ENCODE results near the gene SAMHD1. TPM values are rescaled to one million over a fixed set of nuclear protein-coding genes. Genes with fewer than 3 reads are reported as not detected.
A peak's percentile ranks its signal among the peaks of the same experiment; 100 is the strongest.

SAMHD1 gene
- total and polyA plus RNA-seq, 2 experiments from 2014 or later = 27.0 to 29.5 TPM

- H3K27ac ChIP-seq = no peak overlapping the region
- peaks cover 22% of the 10 kb centered on the region for H3K4me1 ChIP-seq (ENCODE audit: insufficient read depth)
- H3K4me3 ChIP-seq = no peak overlapping the region
- no peaks in the 10 kb centered on the region for H3K27me3 ChIP-seq
- H3K36me3 ChIP-seq (replicated peaks; ENCODE audit: insufficient read depth, low read depth) = no peaks in the 10 kb centered on the region
- H3K9me3 ChIP-seq (ENCODE audit: low read depth) = no peaks in the 10 kb centered on the region
- H2AFZ ChIP-seq = no peak overlapping the region
- TF ChIP-seq EZH2phosphoT487 (IDR thresholded peaks at IDR 0.05; ENCODE audit: low read depth, severe bottlenecking, unreplicated experiment) = no peak
- no peak for TF ChIP-seq EZH2 (IDR thresholded peaks at IDR 0.05; ENCODE audit: borderline replicate concordance)
- TF ChIP-seq, protein P1, sequence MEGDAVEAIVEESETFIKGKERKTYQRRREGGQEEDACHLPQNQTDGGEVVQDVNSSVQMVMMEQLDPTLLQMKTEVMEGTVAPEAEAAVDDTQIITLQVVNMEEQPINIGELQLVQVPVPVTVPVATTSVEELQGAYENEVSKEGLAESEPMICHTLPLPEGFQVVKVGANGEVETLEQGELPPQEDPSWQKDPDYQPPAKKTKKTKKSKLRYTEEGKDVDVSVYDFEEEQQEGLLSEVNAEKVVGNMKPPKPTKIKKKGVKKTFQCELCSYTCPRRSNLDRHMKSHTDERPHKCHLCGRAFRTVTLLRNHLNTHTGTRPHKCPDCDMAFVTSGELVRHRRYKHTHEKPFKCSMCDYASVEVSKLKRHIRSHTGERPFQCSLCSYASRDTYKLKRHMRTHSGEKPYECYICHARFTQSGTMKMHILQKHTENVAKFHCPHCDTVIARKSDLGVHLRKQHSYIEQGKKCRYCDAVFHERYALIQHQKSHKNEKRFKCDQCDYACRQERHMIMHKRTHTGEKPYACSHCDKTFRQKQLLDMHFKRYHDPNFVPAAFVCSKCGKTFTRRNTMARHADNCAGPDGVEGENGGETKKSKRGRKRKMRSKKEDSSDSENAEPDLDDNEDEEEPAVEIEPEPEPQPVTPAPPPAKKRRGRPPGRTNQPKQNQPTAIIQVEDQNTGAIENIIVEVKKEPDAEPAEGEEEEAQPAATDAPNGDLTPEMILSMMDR (IDR thresholded peaks at IDR 0.05; ENCODE audit: poor library complexity) = no peak
- DNase-seq (ENCODE audit: low spot score) = no peak
- peaks cover 20% of the 10 kb centered on the region for H4K20me1 ChIP-seq (ENCODE audit: insufficient read depth, poor library complexity, severe bottlenecking)
- peaks cover 25% of the 10 kb centered on the region for H3K79me2 ChIP-seq
- peak overlapping the region; percentile 91 for H3K4me2 ChIP-seq
- 76% methylated on average over 9 of the region's 9 CpGs for WGBS (ENCODE audit: low lambda C conversion rate, missing lambda C conversion rate)
- H3K9me2 ChIP-seq (replicated peaks; ENCODE audit: insufficient read depth) = no peaks in the 10 kb centered on the region
Measured at GRCh38 chr20:36865076-36865860, 86.2 kb downstream of the SAMHD1 start.

DNA sequence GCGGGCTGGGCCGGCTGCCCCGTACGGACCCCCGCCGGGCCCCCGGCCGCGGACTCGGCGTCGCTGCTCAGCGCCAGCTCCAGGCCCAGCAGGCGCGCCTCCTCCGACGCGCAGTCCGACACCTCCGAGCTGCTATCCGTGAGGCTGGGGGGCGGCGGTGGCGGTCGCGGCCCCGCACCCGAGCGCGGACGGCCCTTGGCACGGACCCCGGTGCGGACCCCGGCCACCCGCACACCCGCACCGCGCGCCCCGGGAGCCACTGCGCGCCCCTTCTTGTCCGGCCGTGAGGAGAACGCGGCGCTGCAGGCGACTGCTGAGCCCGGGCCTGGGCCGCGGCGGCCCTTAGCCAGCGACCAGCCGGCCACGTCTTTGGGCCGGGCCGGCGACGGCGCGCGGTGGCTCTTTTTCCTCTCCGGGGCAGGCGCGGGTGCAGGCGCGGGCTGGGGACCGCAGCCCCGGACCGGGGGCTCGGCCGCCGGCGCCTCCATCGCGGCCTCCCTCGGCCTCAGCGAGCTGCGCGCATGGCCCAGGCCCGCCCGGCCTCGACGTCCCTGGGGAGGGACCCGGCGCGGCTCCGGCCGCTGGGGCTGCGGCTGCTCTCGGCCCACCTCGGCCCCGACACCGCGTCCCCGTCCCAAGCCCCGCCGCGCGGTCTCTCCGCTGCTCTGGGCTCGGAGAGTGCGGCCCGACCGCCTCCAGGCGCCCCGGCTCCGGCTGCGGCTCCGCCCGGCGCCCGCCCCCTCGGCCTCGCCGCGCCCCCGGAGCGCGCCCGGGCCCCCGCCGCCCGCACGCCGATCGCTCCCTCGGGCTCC is 88.4 kb downstream of the SAMHD1 start:
- Histone ChIP-seq H3K79me2 (peaks cover 44% of the 10 kb centered on the region), H2AFZ (no peak overlapping the region), H3K9me2 (replicated peaks; ENCODE audit: insufficient read depth) (no peaks in the 10 kb centered on the region), H3K4me1 (ENCODE audit: insufficient read depth) (peaks cover 32% of the 10 kb centered on the region), H3K4me2 (peak overlapping the region; percentile 98), H3K27ac (peak overlapping the region; percentile 66), H4K20me1 (ENCODE audit: insufficient read depth, poor library complexity, severe bottlenecking) (peaks cover 32% of the 10 kb centered on the region), H3K4me3 (peak overlapping the region; percentile 39), H3K36me3 (replicated peaks; ENCODE audit: insufficient read depth, low read depth) (no peaks in the 10 kb centered on the region), H3K9me3 (ENCODE audit: low read depth) (no peaks in the 10 kb centered on the region), H3K27me3 (no peaks in the 10 kb centered on the region)
- DNase-seq (ENCODE audit: low spot score) = peak; percentile 40
- WGBS (ENCODE audit: low lambda C conversion rate, missing lambda C conversion rate) = 3% methylated on average over 11 of the region's 129 CpGs
- no peak for TF ChIP-seq EZH2 (IDR thresholded peaks at IDR 0.05; ENCODE audit: borderline replicate concordance)
- TF ChIP-seq, protein P1 (IDR thresholded peaks at IDR 0.05; ENCODE audit: poor library complexity) = no peak
- no peak for TF ChIP-seq EZH2phosphoT487 (IDR thresholded peaks at IDR 0.05; ENCODE audit: low read depth, severe bottlenecking, unreplicated experiment)

- Histone ChIP-seq H3K27ac (peak overlapping the region; percentile 80), H2AFZ (no peak overlapping the region), H3K27me3 (no peaks in the 10 kb centered on the region)
Measured at GRCh38 chr20:36861875-36862801, 89.4 kb downstream of the SAMHD1 start.

More at GRCh38 chr20:36861875-36862801, 89.4 kb downstream of the SAMHD1 start:
- TF ChIP-seq EZH2phosphoT487 (IDR thresholded peaks at IDR 0.05; ENCODE audit: low read depth, severe bottlenecking, unreplicated experiment) (no peak), EZH2 (IDR thresholded peaks at IDR 0.05; ENCODE audit: borderline replicate concordance) (no peak)
- TF ChIP-seq, protein P1 (IDR thresholded peaks at IDR 0.05; ENCODE audit: poor library complexity) = no peak
- Histone ChIP-seq H3K9me3 (ENCODE audit: low read depth) (no peaks in the 10 kb centered on the region), H3K4me1 (ENCODE audit: insufficient read depth) (peaks cover 32% of the 10 kb centered on the region), H3K79me2 (peaks cover 54% of the 10 kb centered on the region), H3K36me3 (replicated peaks; ENCODE audit: insufficient read depth, low read depth) (no peaks in the 10 kb centered on the region), H4K20me1 (ENCODE audit: insufficient read depth, poor library complexity, severe bottlenecking) (peaks cover 42% of the 10 kb centered on the region), H3K4me3 (peak overlapping the region; percentile 72), H3K4me2 (peak overlapping the region; percentile 98), H3K9me2 (replicated peaks; ENCODE audit: insufficient read depth) (no peaks in the 10 kb centered on the region)
- DNase-seq (ENCODE audit: low spot score) = peak; percentile 77
- WGBS (ENCODE audit: low lambda C conversion rate, missing lambda C conversion rate) = 5% methylated on average over 43 of the region's 45 CpGs

Measured in hepatocyte (in vitro differentiated cells).